Measurements from ENCODE around the gene SLC25A30.
"Not testable (repeated sequence)": the region's sequence is repeated elsewhere in the genome, so short reads cannot be mapped to it uniquely, and the experiment has no call there.

SLC25A30 gene

GRCh38 chr13:45367358-45367757, 50.8 kb downstream of the SLC25A30 start:
- peak; percentile 66 to 89 (median 84) for DNase-seq (ENCODE audit: low read depth in 3 of 3)

- no peak for DNase-seq (ENCODE audit: low read depth in 3 of 3)
These were observed 52.7 kb downstream of the SLC25A30 start for GRCh38 chr13:45365558-45365885.

GRCh38 chr13:45364876-45365557, 53.2 kb downstream of the SLC25A30 start:
- DNase-seq (ENCODE audit: low read depth in 3 of 3), result no peak

- DNase-seq (ENCODE audit: low read depth in 3 of 3), result no peak
These were observed 55.2 kb downstream of the SLC25A30 start for GRCh38 chr13:45362939-45363338.

- DNase-seq (ENCODE audit: low read depth in 3 of 3), result no peak
These were observed 56.5 kb downstream of the SLC25A30 start for GRCh38 chr13:45361596-45362206.

- no peak for DNase-seq (ENCODE audit: low read depth in 3 of 3)
These were observed 61.1 kb downstream of the SLC25A30 start for GRCh38 chr13:45356966-45357672.

GRCh38 chr13:45353895-45354294, 64.3 kb downstream of the SLC25A30 start:
- no peak for DNase-seq (ENCODE audit: low read depth in 3 of 3)

- DNase-seq (ENCODE audit: low read depth in 3 of 3), result no peak
These were observed 66.1 kb downstream of the SLC25A30 start for GRCh38 chr13:45352031-45352430.

GRCh38 chr13:45350152-45350551, 68.0 kb downstream of the SLC25A30 start:
- no peak for DNase-seq (ENCODE audit: low read depth in 3 of 3)

- no peak for DNase-seq (ENCODE audit: low read depth in 3 of 3)
These were observed 68.7 kb downstream of the SLC25A30 start for GRCh38 chr13:45349438-45349837.

GRCh38 chr13:45344064-45344463, 74.1 kb downstream of the SLC25A30 start:
- not testable (repeated sequence) for DNase-seq (ENCODE audit: low read depth in 3 of 3)

All from stimulated activated CD4-positive, alpha-beta T cell treated with anti-CD3 and anti-CD28 coated beads, TNF-alpha, amount 100 ng/mL, for 4 hours (primary cell).